HCT116 (cell line): Measurements from ENCODE around the gene MMP21. TPM values are rescaled to one million over a fixed set of nuclear protein-coding genes. Genes with fewer than 3 reads are reported as not detected.

Source experiments
- ATAC-seq: fragments of 200-7000 bp; cut with Tn5 transposase; 2 replicates; pipeline ENCODE4 v1.9.1; 2020; ENCODE audit warnings: mild to moderate bottlenecking, moderate library complexity
- BruUV-seq: library from RNA; stranded (reverse); fragments of 400-500 nt; replicated peaks from 2 replicates; lab custom pipeline; 2021; lab: Mats Ljungman, UMichigan
- CTCF ChIA-PET: fragments of 300-600 bp; sonication (Branson Sonifier 250); formaldehyde crosslinking; loops from one replicate; lab custom pipeline; 2021; ENCODE audit warnings: antibody characterized with exemption; lab: Charles Lee
- POLR2A ChIA-PET: fragments of 300-600, 350-600 bp; sonication (Branson Sonifier 250); formaldehyde crosslinking; loops from one replicate; lab custom pipeline; 2021; ENCODE audit warnings: antibody characterized with exemption; lab: Charles Lee
- RAD21 ChIA-PET, 2 experiments: fragments of 300-600 bp; sonication (Branson Sonifier 250); formaldehyde crosslinking; loops; one replicate each; lab custom pipeline; 2023; ENCODE audit warnings: low total read pairs in 2 of 2; ENCODE audit not compliant: uncharacterized antibody in 2 of 2, unreplicated experiment in 2 of 2, low non-redundant PET in 1 of 2; lab: Charles Lee
- DNase-seq: peaks from one replicate; pipeline ENCODE4 v3.0.0-alpha.2; 2010; ENCODE audit warnings: low read depth, low spot score
- H2AFZ ChIP-seq: fragments of 200-600 bp; shearing (Covaris generic), sonication (generic); 2 replicates; pipeline ENCODE4 v1.6.1; 2017; ENCODE audit warnings: low read depth, mixed run types, mixed read lengths, antibody characterized with exemption, low read length; ENCODE audit not compliant: poor library complexity, severe bottlenecking
- H3K27ac ChIP-seq: 2 replicates; pipeline ENCODE4 v1.5.1; 2012; ENCODE audit warnings: low read depth, low read length
- H3K27me3 ChIP-seq: fragments of 200-600 bp; sonication (generic); 2 replicates; pipeline ENCODE4 v1.6.1; 2016; ENCODE audit warnings: mixed run types, low read length, mixed read lengths; ENCODE audit not compliant: insufficient read depth
- H3K36me3 ChIP-seq, 2 experiments: fragments of 200-500 bp in 1 of 2; fragments of 200-600 bp in 1 of 2; sonication (Bioruptor generic) in 1 of 2; sonication (generic) in 1 of 2; 2 replicates each; pipeline versions ENCODE4 v1.5.1 to v1.6.1; 2014 to 2016; ENCODE audit warnings: low read length in 2 of 2, inconsistent platforms in 1 of 2, mixed read lengths in 1 of 2, mixed run types in 1 of 2; ENCODE audit not compliant: insufficient read depth in 2 of 2, control insufficient read depth in 1 of 2
- H3K4me1 ChIP-seq, 2 experiments: fragments of 200-600 bp in 1 of 2; sonication (generic) in 1 of 2; 2 replicates each; pipeline versions ENCODE4 v1.5.1 to v1.6.1; 2012 to 2017; ENCODE audit warnings: low read length in 2 of 2, inconsistent platforms in 1 of 2, mild to moderate bottlenecking in 1 of 2, mixed read lengths in 1 of 2, mixed run types in 1 of 2, moderate library complexity in 1 of 2; ENCODE audit not compliant: insufficient read depth in 2 of 2, control insufficient read depth in 1 of 2
- H3K4me2 ChIP-seq: fragments of 200-600 bp; sonication (generic); 2 replicates; pipeline ENCODE4 v1.6.1; 2017; ENCODE audit warnings: mixed run types, low read length, mixed read lengths
- H3K4me3 ChIP-seq, 2 experiments: fragments of 200-600 bp in 1 of 2; sonication (generic) in 1 of 2; replicated peaks in 1 of 2; 2 replicates each; pipeline ENCODE4 v1.5.1; 2011 to 2016; ENCODE audit warnings: low read length in 2 of 2, control low read depth in 1 of 2, low read depth in 1 of 2, mild to moderate bottlenecking in 1 of 2, mixed read lengths in 1 of 2, mixed run types in 1 of 2
- H3K79me2 ChIP-seq: fragments of 200-600 bp; sonication (generic); 2 replicates; pipeline ENCODE4 v1.6.1; 2017; ENCODE audit warnings: mild to moderate bottlenecking, mixed run types, low read length, moderate library complexity, mixed read lengths; ENCODE audit not compliant: insufficient read depth
- H3K9ac ChIP-seq: fragments of 200-600 bp; sonication (generic); 2 replicates; pipeline ENCODE4 v1.6.1; 2016; ENCODE audit warnings: low read length, mixed read lengths
- H3K9me2 ChIP-seq: fragments of 200-600 bp; sonication (generic), shearing (Covaris generic); 2 replicates; pipeline ENCODE4 v1.6.1; 2017; ENCODE audit warnings: mixed run types, mild to moderate bottlenecking, moderate library complexity; ENCODE audit not compliant: insufficient read depth
- H3K9me3 ChIP-seq, 2 experiments: fragments of 200-500 bp in 1 of 2; fragments of 200-600 bp in 1 of 2; sonication (Bioruptor generic) in 1 of 2; sonication (generic) in 1 of 2; 2 replicates each; pipeline ENCODE4 v1.6.1; 2014 to 2017; ENCODE audit warnings: low read length in 2 of 2, mixed read lengths in 2 of 2, inconsistent platforms in 1 of 2, low read depth in 1 of 2, mild to moderate bottlenecking in 1 of 2, mixed run types in 1 of 2, moderate library complexity in 1 of 2; ENCODE audit not compliant: control insufficient read depth in 1 of 2, insufficient read depth in 1 of 2
- H4K20me1 ChIP-seq: fragments of 200-600 bp; sonication (generic), shearing (Covaris generic); 2 replicates; pipeline ENCODE4 v1.6.1; 2017; ENCODE audit warnings: mixed run types, mild to moderate bottlenecking, moderate library complexity; ENCODE audit not compliant: insufficient read depth
- ATF3 ChIP-seq: IDR thresholded peaks from 2 replicates; pipeline ENCODE4 v1.6.1; 2012
- EGR1 ChIP-seq: IDR thresholded peaks from 2 replicates; pipeline ENCODE4 v1.6.1; 2012; ENCODE audit warnings: low read depth
- FOSL1 ChIP-seq: IDR thresholded peaks from 2 replicates; pipeline ENCODE4 v1.6.1; 2012; ENCODE audit warnings: low read depth
- MAX ChIP-seq: IDR thresholded peaks from 2 replicates; pipeline ENCODE4 v1.6.1; 2012
- POLR2A ChIP-seq: IDR thresholded peaks from 2 replicates; pipeline ENCODE4 v1.7.0; 2011; ENCODE audit warnings: borderline replicate concordance; ENCODE audit not compliant: insufficient read depth, insufficient read length; ENCODE audit errors: extremely low read depth
- RAD21 ChIP-seq: IDR thresholded peaks from 2 replicates; pipeline ENCODE4 v1.6.1; 2012; ENCODE audit warnings: low read depth, mild to moderate bottlenecking
- ZFX ChIP-seq: fragments of 450-650 bp; IDR thresholded peaks from 2 replicates; pipeline ENCODE4 v1.6.1; 2017
- intact Hi-C: fragments of 100-400 bp; cut with micrococcal nuclease; formaldehyde crosslinking; loops from 2 replicates; pipeline ENCODE4 v1.10.0; 2022
- total RNA-seq: library from RNA; stranded (reverse); gene quantifications from one replicate; pipeline ENCODE4 v1.2.1, GENCODE V29; 2021; ENCODE audit not compliant: unreplicated experiment

Gene MMP21
- total RNA-seq, 1 experiment from 2014 or later: not detected

- Histone ChIP-seq H3K4me3 (peak overlapping the region; percentile 82), H3K4me2 (peak overlapping the region; percentile 90), H3K36me3 (peaks cover 22 to 33% of the 10 kb centered on the region in 2 experiments), H3K9me3 (no peaks in the 10 kb centered on the region), H3K27me3 (no peaks in the 10 kb centered on the region), H3K9me2 (no peaks in the 10 kb centered on the region), H3K27ac (peak overlapping the region; percentile 72), H3K79me2 (peaks cover 76% of the 10 kb centered on the region), H2AFZ (peak overlapping the region; percentile 74), H3K9ac (peak overlapping the region; percentile 86), H4K20me1 (peaks cover 11% of the 10 kb centered on the region; the same call in 1 of the 2 replicates), H3K4me1 (peaks cover 13 to 20% of the 10 kb centered on the region in 2 experiments)
- ChIA-PET POLR2A (interaction anchor here (0.8 to 1.0 kb wide), 6 partner anchors 8 to 240 kb away, joined by 3 to 4 read pairs (median 3); no protein-coding TSS in a partner anchor), CTCF (interaction anchor here (0.8 to 1.7 kb wide), 2 partner anchors 8 to 831 kb away, joined by 3 to 5 read pairs; no protein-coding TSS in a partner anchor), RAD21 (no interaction called here)
- TF ChIP-seq ZFX (no peak), FOSL1 (no peak), EGR1 (no peak), MAX (no peak), POLR2A (no peak), ATF3 (no peak), RAD21 (no peak)
- intact Hi-C loops: loop anchor here (2.0 kb wide), 1 partner anchor 301 kb away; no protein-coding TSS in a partner anchor
- ATAC-seq (peak; percentile 7), DNase-seq (no peak)
- TSS peak; percentile 59 for BruUV-seq
Measured at GRCh38 chr10:125823663-125824251, 48.1 kb upstream of the MMP21 start.
